ENCODE results near the gene TRIML1.

The TRIML1 gene

DNA sequence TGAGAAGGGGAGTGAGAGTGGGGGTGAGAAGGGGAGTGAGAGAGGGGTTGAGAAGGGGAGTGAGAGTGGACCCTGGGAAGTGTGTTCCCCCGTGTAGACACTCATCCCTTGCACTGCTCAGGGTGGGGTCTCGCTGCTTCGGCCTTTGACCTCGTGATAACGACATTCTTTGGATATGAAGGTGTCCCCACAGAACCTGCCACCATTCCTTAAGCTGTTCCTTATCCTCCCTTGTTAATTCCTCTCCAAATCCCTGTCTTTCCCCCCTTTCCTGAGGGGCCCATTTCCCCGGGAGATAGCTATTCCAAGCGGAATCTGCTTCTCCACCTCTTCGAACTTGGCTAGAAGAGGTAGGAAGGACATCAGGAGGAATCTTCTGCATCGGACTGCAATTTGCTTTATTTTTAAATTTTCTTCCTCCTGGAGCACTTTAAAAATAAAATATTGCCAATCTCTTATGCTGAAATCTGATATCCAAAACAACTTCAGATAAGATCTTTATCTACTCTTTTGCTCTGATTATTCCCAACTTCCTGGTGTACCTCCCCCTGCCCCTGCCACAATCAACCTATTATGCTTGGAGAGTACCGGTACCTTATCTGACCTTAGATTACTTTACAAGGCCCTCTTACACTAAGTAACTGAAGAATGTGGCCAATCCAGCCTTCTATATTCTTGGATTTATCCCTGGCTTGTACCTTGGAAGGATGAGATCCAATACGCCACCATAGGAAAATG lies 15.6 kb downstream of the TRIML1 start:
- TF ChIP-seq YY1 (IDR thresholded peaks at IDR 0.05; ENCODE audit: low read depth) (no peak), MAX (IDR thresholded peaks at IDR 0.05) (no peak), TCF12 (IDR thresholded peaks at IDR 0.05; ENCODE audit: low read depth) (no peak)

- TF ChIP-seq USF1 (IDR thresholded peaks at IDR 0.05) (no peak), CREB1 (IDR thresholded peaks at IDR 0.05; ENCODE audit: low read depth) (no peak), MAX (IDR thresholded peaks at IDR 0.05) (no peak), FOXM1 (IDR thresholded peaks at IDR 0.05; ENCODE audit: borderline replicate concordance, low read depth) (no peak), EP300 (IDR thresholded peaks at IDR 0.05; ENCODE audit: borderline replicate concordance) (no peak), TEAD4 (IDR thresholded peaks at IDR 0.05) (no peak)
Measured at GRCh38 chr4:188158336-188158735, 19.1 kb downstream of the TRIML1 start.

GRCh38 chr4:188160406-188160805 lies 21.2 kb downstream of the TRIML1 start:
- TF ChIP-seq RAD21 (IDR thresholded peaks at IDR 0.05; ENCODE audit: low read depth): no peak
- no peak for TF ChIP-seq MAX (IDR thresholded peaks at IDR 0.05)

- TF ChIP-seq TCF12 (IDR thresholded peaks at IDR 0.05; ENCODE audit: low read depth) (no peak), USF1 (IDR thresholded peaks at IDR 0.05) (no peak), CEBPB (IDR thresholded peaks at IDR 0.05) (no peak), YY1 (IDR thresholded peaks at IDR 0.05; ENCODE audit: low read depth) (no peak), NFIC (IDR thresholded peaks at IDR 0.05) (no peak), RAD21 (IDR thresholded peaks at IDR 0.05; ENCODE audit: low read depth) (no peak), MAX (IDR thresholded peaks at IDR 0.05) (no peak), EGR1 (IDR thresholded peaks at IDR 0.05) (no peak), TEAD4 (IDR thresholded peaks at IDR 0.05) (no peak), EP300 (IDR thresholded peaks at IDR 0.05; ENCODE audit: borderline replicate concordance) (no peak), ZBTB7A (IDR thresholded peaks at IDR 0.05; ENCODE audit: low read depth) (no peak), CREB1 (IDR thresholded peaks at IDR 0.05; ENCODE audit: low read depth) (no peak), TAF1 (IDR thresholded peaks at IDR 0.05; ENCODE audit: low read depth) (no peak), FOXM1 (IDR thresholded peaks at IDR 0.05; ENCODE audit: borderline replicate concordance, low read depth) (no peak)
- TF ChIP-seq, protein P1, sequence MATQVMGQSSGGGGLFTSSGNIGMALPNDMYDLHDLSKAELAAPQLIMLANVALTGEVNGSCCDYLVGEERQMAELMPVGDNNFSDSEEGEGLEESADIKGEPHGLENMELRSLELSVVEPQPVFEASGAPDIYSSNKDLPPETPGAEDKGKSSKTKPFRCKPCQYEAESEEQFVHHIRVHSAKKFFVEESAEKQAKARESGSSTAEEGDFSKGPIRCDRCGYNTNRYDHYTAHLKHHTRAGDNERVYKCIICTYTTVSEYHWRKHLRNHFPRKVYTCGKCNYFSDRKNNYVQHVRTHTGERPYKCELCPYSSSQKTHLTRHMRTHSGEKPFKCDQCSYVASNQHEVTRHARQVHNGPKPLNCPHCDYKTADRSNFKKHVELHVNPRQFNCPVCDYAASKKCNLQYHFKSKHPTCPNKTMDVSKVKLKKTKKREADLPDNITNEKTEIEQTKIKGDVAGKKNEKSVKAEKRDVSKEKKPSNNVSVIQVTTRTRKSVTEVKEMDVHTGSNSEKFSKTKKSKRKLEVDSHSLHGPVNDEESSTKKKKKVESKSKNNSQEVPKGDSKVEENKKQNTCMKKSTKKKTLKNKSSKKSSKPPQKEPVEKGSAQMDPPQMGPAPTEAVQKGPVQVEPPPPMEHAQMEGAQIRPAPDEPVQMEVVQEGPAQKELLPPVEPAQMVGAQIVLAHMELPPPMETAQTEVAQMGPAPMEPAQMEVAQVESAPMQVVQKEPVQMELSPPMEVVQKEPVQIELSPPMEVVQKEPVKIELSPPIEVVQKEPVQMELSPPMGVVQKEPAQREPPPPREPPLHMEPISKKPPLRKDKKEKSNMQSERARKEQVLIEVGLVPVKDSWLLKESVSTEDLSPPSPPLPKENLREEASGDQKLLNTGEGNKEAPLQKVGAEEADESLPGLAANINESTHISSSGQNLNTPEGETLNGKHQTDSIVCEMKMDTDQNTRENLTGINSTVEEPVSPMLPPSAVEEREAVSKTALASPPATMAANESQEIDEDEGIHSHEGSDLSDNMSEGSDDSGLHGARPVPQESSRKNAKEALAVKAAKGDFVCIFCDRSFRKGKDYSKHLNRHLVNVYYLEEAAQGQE (IDR thresholded peaks at IDR 0.05; ENCODE audit: low read depth): no peak
Measured at GRCh38 chr4:188161167-188161566, 21.9 kb downstream of the TRIML1 start.

- no peak for TF ChIP-seq CEBPB (IDR thresholded peaks at IDR 0.05)
- TF ChIP-seq EP300 (IDR thresholded peaks at IDR 0.05; ENCODE audit: borderline replicate concordance): no peak
- TF ChIP-seq MAX (IDR thresholded peaks at IDR 0.05): no peak
- no peak for TF ChIP-seq CREB1 (IDR thresholded peaks at IDR 0.05; ENCODE audit: low read depth)
- no peak for TF ChIP-seq RAD21 (IDR thresholded peaks at IDR 0.05; ENCODE audit: low read depth)
- TF ChIP-seq EGR1 (IDR thresholded peaks at IDR 0.05): no peak
- no peak for TF ChIP-seq USF1 (IDR thresholded peaks at IDR 0.05)
- TF ChIP-seq TCF12 (IDR thresholded peaks at IDR 0.05; ENCODE audit: low read depth): no peak
- TF ChIP-seq NFIC (IDR thresholded peaks at IDR 0.05): no peak
- TF ChIP-seq TAF1 (IDR thresholded peaks at IDR 0.05; ENCODE audit: low read depth): no peak
- TF ChIP-seq FOXM1 (IDR thresholded peaks at IDR 0.05; ENCODE audit: borderline replicate concordance, low read depth): no peak
- TF ChIP-seq ZBTB7A (IDR thresholded peaks at IDR 0.05; ENCODE audit: low read depth): no peak
- no peak for TF ChIP-seq TEAD4 (IDR thresholded peaks at IDR 0.05)
- TF ChIP-seq YY1 (IDR thresholded peaks at IDR 0.05; ENCODE audit: low read depth): no peak
- TF ChIP-seq, protein P1 (IDR thresholded peaks at IDR 0.05; ENCODE audit: low read depth): no peak
Measured at GRCh38 chr4:188162698-188163097, 23.5 kb downstream of the TRIML1 start.
